Activated CD4-positive, CD25-positive, alpha-beta regulatory T cell treated with anti-CD3 and anti-CD28 coated beads, Interleukin-2, amount 50 U/mL, for 16 hours (primary cell): ENCODE measurements around the gene MAP2K7.
"Not testable (repeated sequence)": the region's sequence is repeated elsewhere in the genome, so short reads cannot be mapped to it uniquely, and the experiment has no call there.

Source experiments
- DNase-seq: peaks from one replicate; pipeline ENCODE4 v3.0.0-alpha.2; 2020; ENCODE audit warnings: low read depth, low spot score

The MAP2K7 gene

DNA sequence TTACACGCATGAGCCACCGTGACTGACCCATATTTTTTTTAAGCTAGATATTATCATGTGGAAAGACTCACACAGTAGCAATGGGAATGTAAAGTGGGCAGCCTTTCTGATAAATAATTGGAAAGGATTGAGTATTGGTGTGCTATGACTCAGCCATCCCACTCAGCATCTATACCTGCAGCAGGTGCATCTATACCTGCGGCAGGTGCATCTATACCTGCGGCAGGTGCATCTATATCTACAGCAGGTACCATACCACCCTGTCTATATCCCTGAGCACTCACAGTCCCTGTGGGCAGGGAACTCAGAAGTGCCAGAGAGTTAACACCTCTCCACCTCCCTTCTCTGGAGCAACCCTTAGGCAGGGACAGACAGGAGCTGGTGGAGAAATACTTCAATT is 20.6 kb upstream of the MAP2K7 start:
- DNase-seq, result no peak

GRCh38 chr19:7883796-7884570 is 19.7 kb upstream of the MAP2K7 start:
- no peak for DNase-seq

DNA sequence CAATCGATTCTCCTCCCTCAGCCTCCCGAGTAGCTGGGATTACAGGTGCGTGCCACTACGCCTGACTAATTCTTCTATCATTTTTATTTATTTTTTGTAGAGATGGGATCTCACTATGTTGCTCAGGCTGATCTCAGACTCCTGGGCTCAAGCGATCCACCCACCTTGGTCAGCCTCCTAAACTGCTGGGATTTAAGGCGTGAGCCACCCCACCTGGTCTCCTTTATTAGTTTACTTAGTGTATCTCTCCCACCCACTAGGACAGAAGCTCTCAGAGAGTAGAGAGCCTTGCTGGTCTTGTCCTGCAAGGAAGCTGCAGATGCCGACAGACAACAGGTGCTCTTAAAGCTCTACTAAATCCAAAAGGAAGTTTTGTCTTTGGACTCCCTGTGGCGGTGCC is 17.9 kb upstream of the MAP2K7 start:
- DNase-seq, result no peak

GRCh38 chr19:7887408-7888144 is 16.1 kb upstream of the MAP2K7 start:
- DNase-seq, result no peak

DNA sequence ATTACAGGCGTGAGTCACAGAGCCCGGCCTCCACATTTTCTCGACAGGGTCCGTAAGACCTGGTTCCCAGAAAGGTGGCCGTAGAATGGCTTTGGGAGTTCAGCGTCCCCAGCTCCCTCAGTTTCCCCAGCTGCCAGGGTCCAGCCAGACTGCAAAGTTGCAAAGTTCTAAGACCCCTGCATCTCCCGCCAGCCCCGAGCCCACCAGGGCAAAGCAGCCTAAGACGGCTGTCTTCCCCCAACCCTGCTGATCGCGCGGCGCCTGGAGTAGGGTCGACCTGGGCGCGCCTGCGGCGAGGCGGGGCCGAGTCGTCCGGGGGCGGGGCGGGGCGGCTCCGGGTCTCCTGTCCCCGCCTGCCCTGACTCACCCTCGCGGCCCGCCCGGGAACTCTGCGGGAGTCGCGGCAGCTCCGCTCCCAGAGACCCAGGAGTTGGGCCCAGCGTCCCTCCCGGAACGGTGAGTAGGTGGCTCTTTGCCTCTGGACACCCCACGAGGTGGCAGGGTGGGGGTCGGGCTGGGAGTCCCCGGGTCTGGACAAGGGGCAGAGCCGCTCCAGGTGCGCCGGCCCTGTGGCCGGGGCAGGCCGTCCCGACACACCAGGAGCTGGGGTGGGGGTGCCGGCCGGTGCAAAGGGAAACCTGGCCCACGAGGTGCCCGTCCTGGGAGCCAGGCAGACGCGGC is 15.4 kb upstream of the MAP2K7 start, which contains the start of gene LRRC8E:
Gene LRRC8E (plus strand): TSS at position 366 of the 681 bp plus-strand sequence. CDS start 7,094 bp downstream, outside the sequence.
- DNase-seq, result no peak

DNA sequence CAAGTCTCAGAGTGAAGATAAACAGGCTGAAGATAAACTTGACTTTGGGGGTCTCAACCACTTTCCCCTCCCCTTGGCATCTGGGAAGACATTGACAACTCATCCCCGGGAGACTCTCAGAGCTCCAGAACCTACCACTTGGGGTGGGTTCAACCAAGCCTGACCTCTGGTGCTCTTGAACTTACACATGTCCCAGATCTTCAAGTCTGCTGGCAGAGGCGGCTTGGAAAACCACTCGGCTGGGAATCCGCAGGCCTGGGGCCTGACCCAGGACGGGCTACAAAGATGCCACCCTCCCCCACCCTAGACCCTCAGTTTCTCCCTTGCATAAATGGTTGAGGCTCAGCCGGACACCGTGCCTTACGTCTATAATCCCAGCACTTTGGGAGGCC is 14.9 kb upstream of the MAP2K7 start:
- no peak for DNase-seq

DNA sequence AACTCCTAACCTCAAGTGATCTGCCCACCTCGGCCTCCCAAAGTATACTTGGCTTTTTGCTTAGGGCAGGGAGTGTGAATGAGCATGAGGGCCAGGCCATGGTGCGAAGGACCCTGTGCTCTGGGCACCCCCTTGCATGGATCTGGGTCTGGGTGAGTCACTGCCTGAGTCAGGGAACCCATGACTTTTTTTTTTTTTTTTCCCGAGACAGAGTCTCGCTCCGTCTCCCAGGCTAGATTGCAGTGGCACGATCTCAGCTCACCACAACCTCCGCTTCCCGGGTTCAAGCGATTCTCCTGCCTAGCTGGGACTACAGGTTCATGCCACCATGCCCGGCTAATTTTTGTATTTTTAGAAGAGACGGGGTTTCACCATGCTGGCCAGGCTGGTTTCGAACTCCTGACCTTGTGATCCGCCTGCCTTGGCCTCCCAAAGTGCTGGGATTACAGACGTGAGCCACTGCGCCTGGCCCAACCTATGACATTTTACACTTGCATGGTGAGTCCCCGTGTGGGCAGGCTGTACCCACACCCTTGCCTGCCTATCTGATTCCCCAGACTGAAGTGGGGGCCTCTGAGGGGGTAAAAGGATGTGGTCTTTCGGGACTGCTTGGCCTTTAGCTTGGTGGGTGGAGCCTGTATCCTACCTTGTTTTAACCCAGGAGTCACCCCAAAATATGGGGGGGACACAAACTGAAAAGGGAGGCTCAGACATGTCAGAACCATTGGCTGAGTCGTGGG is 10.1 kb upstream of the MAP2K7 start:
- DNase-seq, result not testable (repeated sequence)

DNA sequence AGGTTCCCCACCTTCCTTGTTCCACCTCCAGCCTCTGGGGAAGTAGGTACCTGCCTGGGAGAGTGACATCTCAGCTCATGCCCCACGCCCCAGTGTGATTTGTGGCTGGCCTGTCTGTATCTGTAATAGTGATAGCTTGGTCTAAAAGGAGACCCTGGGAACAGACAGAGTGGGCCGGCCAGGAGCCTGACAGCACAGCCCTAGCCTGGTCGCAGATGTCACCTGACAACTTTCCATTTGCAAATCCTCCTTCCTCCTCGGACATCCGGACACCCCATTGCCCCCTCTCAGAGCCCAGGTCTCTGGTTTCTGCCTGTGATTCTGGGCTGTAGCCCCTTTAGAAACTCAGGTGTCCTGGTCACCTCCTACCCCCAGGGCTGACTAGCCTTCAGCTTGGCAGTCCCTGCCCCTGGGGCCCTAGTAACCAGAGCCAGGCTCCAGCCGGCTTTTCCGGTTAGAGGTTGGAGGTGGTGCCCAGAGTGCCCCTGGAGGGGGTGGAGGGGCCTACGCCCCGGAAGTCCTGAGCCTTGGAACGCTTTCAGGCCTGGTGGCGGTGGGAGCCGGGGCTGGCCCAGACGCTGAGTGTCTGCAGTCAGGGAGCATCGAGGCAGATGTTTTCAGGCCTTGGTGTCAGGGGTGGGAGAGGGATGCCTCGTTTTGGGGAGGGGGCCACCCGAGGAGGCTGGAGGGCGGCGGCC is 8.9 kb upstream of the MAP2K7 start:
- no peak for DNase-seq

DNA sequence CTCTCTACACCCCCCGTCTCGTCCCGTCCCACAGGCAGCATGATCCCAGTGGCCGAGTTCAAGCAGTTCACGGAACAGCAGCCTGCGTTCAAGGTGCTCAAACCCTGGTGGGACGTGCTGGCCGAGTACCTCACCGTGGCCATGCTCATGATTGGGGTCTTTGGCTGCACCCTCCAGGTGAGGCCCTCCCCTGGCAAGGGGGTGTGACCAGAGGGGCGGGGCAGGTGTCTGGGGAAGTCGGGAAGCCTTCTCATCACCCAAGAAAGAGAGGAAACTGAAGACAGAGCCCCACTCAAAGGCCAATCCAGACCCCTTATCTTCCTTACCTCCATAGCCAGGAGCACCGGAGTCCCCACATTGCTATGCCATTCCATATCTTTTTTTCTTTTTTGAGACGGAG is 8.1 kb upstream of the MAP2K7 start:
- no peak for DNase-seq

DNA sequence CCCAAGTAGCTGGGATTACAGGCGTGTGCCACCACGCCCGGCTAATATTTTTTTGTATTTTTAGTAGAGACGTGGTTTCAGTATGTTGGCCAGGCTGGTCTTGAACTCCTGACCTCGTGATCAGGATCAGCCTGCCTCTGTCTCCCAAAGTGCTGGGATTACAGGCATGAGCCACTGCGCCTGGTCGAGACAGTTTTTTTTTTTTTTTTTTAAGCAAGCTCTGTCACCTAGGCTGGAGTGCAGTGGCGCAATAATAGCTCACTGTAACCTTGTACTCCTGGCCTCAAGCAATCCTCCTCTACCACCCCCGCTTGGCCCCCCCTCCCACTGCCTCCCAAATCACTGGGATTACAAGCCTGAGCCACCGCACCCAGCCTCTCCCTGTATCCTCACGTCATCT is 6.4 kb upstream of the MAP2K7 start:
- no peak for DNase-seq

DNA sequence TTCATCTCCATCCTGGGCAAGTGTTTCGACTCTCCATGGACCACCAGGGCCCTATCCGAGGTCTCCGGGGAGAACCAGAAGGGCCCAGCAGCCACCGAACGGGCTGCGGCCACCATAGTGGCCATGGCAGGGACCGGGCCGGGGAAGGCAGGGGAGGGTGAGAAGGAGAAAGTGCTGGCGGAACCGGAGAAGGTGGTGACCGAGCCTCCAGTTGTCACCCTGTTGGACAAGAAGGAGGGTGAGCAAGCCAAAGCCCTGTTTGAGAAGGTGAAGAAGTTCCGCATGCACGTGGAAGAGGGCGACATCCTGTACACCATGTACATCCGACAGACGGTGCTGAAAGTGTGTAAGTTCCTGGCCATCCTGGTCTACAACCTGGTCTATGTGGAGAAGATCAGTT is 4.7 kb upstream of the MAP2K7 start:
- DNase-seq, result no peak

GRCh38 chr19:7899751-7900378 is 3.8 kb upstream of the MAP2K7 start:
- DNase-seq, result no peak

DNA sequence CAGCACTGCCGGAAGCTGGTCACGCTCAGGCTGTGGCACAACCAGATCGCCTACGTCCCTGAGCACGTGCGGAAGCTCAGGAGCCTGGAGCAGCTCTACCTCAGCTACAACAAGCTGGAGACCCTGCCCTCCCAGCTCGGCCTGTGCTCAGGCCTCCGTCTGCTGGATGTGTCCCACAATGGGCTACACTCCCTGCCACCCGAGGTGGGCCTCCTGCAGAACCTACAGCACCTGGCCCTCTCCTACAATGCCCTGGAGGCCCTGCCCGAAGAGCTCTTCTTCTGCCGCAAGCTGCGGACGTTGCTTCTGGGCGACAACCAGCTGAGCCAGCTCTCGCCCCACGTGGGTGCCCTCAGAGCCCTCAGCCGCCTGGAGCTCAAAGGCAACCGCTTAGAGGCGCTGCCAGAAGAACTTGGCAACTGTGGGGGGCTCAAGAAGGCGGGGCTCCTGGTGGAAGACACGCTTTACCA is 3.2 kb upstream of the MAP2K7 start:
- no peak for DNase-seq

- DNase-seq, result no peak
These were observed 2.7 kb upstream of the MAP2K7 start for GRCh38 chr19:7900931-7901330.

- no peak for DNase-seq
These were observed 2.3 kb upstream of the MAP2K7 start for GRCh38 chr19:7901337-7901736.

GRCh38 chr19:7902796-7903243 is 857 bp upstream of the MAP2K7 start:
- no peak for DNase-seq

DNA sequence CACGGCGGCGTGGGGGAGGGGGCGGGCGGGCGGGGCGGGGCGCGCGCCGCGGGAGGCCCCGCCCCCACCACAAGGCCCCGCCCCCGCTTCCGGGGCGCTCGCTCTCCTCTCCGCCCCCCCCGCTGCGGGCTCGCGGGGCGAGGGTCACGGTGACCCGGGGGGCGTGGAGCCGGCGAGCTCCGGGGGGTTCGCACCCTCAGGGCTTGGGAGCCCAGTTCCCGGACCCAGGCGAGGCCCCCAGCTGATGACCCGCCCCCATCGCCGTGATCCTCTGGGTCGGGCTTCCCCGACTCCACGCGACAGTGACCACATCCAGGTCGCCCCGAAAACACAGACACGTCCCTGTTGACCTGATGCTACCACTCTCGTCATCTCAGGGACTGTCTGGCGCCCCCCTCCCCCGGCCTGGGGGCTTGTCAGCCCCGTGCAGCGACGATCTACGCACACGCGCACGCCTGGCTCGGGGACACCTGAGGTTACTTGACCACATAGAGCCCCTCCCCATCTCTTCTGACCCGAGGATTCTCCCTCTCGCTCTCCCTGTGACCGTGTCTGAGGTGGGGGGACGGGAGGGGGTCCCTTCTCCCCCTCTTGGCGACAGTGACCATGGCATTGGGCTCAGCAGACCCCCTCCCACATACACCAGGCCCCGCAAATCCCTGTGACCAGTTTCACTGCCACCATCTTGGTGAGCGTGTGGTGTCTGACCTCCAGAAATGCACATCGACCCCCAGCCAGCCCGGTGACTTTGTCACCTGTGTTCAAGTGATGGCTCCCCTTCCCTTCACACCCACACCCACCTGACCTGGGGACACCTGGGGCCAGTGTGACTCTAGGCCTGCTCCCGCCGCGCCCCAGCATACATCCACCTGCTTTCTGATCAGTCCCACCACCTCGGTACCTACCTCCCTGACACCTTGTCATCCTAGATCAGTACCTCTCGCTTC is 670 bp downstream of the MAP2K7 start:
- peak; percentile 50 for DNase-seq

DNA sequence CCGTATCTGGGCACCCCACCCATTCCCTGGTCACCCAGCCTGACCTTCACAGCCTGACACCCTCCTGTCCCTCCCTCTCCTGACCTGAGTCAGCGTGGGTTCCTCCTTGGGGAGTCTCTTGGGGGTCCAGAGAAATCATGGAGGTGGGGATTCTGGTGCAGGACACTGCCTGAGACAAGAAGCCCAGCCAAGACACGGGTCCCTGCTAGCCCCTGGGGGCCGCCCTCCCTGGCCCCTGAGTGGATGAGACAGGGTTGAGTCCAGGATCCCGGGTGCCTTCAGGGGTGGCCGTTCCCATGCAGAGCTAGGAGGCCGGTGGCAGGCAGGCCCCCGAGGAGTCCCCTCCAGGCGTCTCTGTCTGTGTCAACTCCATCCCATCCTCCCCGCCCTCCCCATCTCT is 1.6 kb downstream of the MAP2K7 start:
- no peak for DNase-seq

DNA sequence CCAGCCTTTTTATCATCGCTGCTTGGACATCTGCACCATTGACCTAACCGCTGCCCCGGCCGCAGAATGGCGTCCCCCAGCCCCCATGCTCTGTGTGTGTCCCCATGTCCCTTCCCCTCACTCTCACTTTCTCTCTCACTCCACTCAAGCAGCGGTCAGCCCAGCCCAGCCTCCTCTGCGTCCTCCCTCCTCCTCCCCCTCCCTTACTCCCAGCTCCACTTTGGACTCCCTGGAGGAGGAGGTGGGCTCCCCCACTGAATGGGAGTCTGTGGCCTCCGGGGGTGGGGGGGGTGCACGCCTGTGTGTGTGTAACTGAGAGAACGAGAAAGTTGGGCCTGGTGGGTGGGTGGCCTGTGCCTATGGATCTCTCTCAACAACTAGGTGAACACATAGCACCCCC is 2.2 kb downstream of the MAP2K7 start:
- no peak for DNase-seq
